Measurements from ENCODE around the gene CRISP3. TPM values are rescaled to one million over a fixed set of nuclear protein-coding genes. Genes with fewer than 3 reads are reported as not detected.

CRISP3 gene
- total RNA-seq, 1 experiment from 2014 or later: not detected

- Mint-ChIP-seq H3K27ac (no peak overlapping the region), H3K4me1 (no peaks in the 10 kb centered on the region), H3K4me3 (no peak overlapping the region), H3K36me3 (peaks cover 13% of the 10 kb centered on the region), H3K27me3 (ENCODE audit: low read depth) (peaks cover 3% of the 10 kb centered on the region; the same call in 1 of the 2 replicates), H3K9me3 (peaks cover 17% of the 10 kb centered on the region)
- DNase-seq (ENCODE audit: low spot score): no peak
- TF ChIP-seq ZNF263 (CRISPR knock-in tag; IDR thresholded peaks at IDR 0.05; ENCODE audit: low read depth) (no peak), RORB (CRISPR knock-in tag; IDR thresholded peaks at IDR 0.05) (no peak), MAX (CRISPR knock-in tag; IDR thresholded peaks at IDR 0.05) (no peak), USF1 (CRISPR knock-in tag; IDR thresholded peaks at IDR 0.05) (no peak), E2F4 (CRISPR knock-in tag; IDR thresholded peaks at IDR 0.05; ENCODE audit: borderline replicate concordance, low read depth) (no peak), OVOL2 (CRISPR knock-in tag; IDR thresholded peaks at IDR 0.05; ENCODE audit: borderline replicate concordance) (no peak), JAZF1 (CRISPR knock-in tag; IDR thresholded peaks at IDR 0.05) (no peak), MYBL2 (CRISPR knock-in tag; IDR thresholded peaks at IDR 0.05) (no peak), GABPB1 (CRISPR knock-in tag; IDR thresholded peaks at IDR 0.05) (no peak), RELA (CRISPR knock-in tag; IDR thresholded peaks at IDR 0.05; ENCODE audit: borderline replicate concordance) (no peak), ATF6 (CRISPR knock-in tag; IDR thresholded peaks at IDR 0.05) (no peak), AFF4 (CRISPR knock-in tag; IDR thresholded peaks at IDR 0.05; ENCODE audit: borderline replicate concordance) (no peak), TEAD4 (CRISPR knock-in tag; IDR thresholded peaks at IDR 0.05) (no peak), ZNF396 (CRISPR knock-in tag; IDR thresholded peaks at IDR 0.05; ENCODE audit: borderline replicate concordance) (no peak), ERG (CRISPR knock-in tag; IDR thresholded peaks at IDR 0.05) (no peak), SOX15 (CRISPR knock-in tag; IDR thresholded peaks at IDR 0.05) (no peak), FOXK1 (CRISPR knock-in tag; IDR thresholded peaks at IDR 0.05) (no peak)
- ChIA-PET CTCF (no interaction called here), POLR2A (no interaction called here)
- no peak; the same call in 1 of the 2 replicates for ATAC-seq
Measured at GRCh38 chr6:49776444-49776843, 32.3 kb upstream of the CRISP3 start.

GRCh38 chr6:49775043-49775442 lies 30.9 kb upstream of the CRISP3 start:
- Mint-ChIP-seq H3K4me1 (no peaks in the 10 kb centered on the region), H3K27ac (no peak overlapping the region), H3K36me3 (peaks cover 15% of the 10 kb centered on the region), H3K4me3 (no peak overlapping the region), H3K27me3 (ENCODE audit: low read depth) (peaks cover 3% of the 10 kb centered on the region; the same call in 1 of the 2 replicates), H3K9me3 (peaks cover 19% of the 10 kb centered on the region)
- TF ChIP-seq CDX4 (CRISPR knock-in tag; IDR thresholded peaks at IDR 0.05; ENCODE audit: borderline replicate concordance): no peak
- no peak for TF ChIP-seq MAX (CRISPR knock-in tag; IDR thresholded peaks at IDR 0.05)
- no peak for DNase-seq (ENCODE audit: low spot score)
- ChIA-PET CTCF (no interaction called here), POLR2A (no interaction called here)
- no peak for ATAC-seq
